Panc1 (cell line): ENCODE measurements around the gene CEP41. TPM values are rescaled to one million over a fixed set of nuclear protein-coding genes. Genes with fewer than 3 reads are reported as not detected.

Experiments
- ATAC-seq: fragments of 200-7000 bp; cut with Tn5 transposase; 2 replicates; pipeline ENCODE4 v1.9.1; 2020; ENCODE audit warnings: mild to moderate bottlenecking, moderate library complexity
- Bru-seq: library from RNA; stranded (reverse); fragments of 400-500 nt; gene quantifications from one replicate; lab custom pipeline; 2021; lab: Mats Ljungman, UMichigan
- BruChase-seq, 2 experiments: library from RNA; stranded (reverse); fragments of 400-500 nt; gene quantifications; one replicate each; lab custom pipeline; 2021; lab: Mats Ljungman, UMichigan
- BruUV-seq: library from RNA; stranded (reverse); fragments of 400-500 nt; replicated peaks from 2 replicates; lab custom pipeline; 2021; lab: Mats Ljungman, UMichigan
- CTCF ChIA-PET: fragments of 300-600 bp; sonication (Branson Sonifier 250); formaldehyde crosslinking; loops from one replicate; lab custom pipeline; 2022; ENCODE audit warnings: antibody characterized with exemption; lab: Charles Lee
- POLR2A ChIA-PET: fragments of 300-600 bp; sonication (Branson Sonifier 250); formaldehyde crosslinking; loops from one replicate; lab custom pipeline; 2022; ENCODE audit warnings: antibody characterized with exemption; lab: Charles Lee
- DNase-seq: peaks from one replicate; pipeline ENCODE4 v3.0.0-alpha.2; 2010; ENCODE audit warnings: low read depth, low spot score
- H3K27ac ChIP-seq: 2 replicates; pipeline ENCODE4 v1.5.1; 2011; ENCODE audit warnings: mild to moderate bottlenecking, low read length, inconsistent platforms
- H3K27me3 ChIP-seq: fragments of 200-500 bp; sonication (Bioruptor generic); 2 replicates; pipeline ENCODE4 v1.6.0; 2014; ENCODE audit warnings: low read length, inconsistent platforms; ENCODE audit not compliant: control insufficient read depth, insufficient read depth
- H3K36me3 ChIP-seq: fragments of 200-500 bp; sonication (Bioruptor generic); 2 replicates; pipeline ENCODE4 v1.5.1; 2014; ENCODE audit warnings: inconsistent platforms, mild to moderate bottlenecking, low read length, moderate library complexity; ENCODE audit not compliant: control insufficient read depth, insufficient read depth
- H3K4me1 ChIP-seq: 2 replicates; pipeline ENCODE4 v1.5.1; 2011; ENCODE audit warnings: inconsistent platforms, mild to moderate bottlenecking, low read length, moderate library complexity; ENCODE audit not compliant: control insufficient read depth, insufficient read depth
- H3K4me3 ChIP-seq, 2 experiments: 2 replicates each; pipeline ENCODE4 v1.5.1; 2011 to 2012; ENCODE audit warnings: low read depth in 2 of 2, low read length in 2 of 2, mild to moderate bottlenecking in 2 of 2, inconsistent platforms in 1 of 2, moderate library complexity in 1 of 2
- H3K9me3 ChIP-seq: fragments of 200-500 bp; sonication (Bioruptor generic); 2 replicates; pipeline ENCODE4 v1.5.1; 2014; ENCODE audit warnings: low read depth, mild to moderate bottlenecking, inconsistent platforms, low read length, moderate library complexity; ENCODE audit not compliant: control insufficient read depth, insufficient read depth
- CTCF ChIP-seq: fragments of 450-650 bp; IDR thresholded peaks from 2 replicates; pipeline ENCODE4 v1.5.1; 2017; ENCODE audit warnings: mild to moderate bottlenecking
- POLR2AphosphoS5 ChIP-seq: IDR thresholded peaks from 2 replicates; pipeline ENCODE4 v1.6.1; 2012; ENCODE audit warnings: mild to moderate bottlenecking, low read depth, low read length, moderate library complexity
- REST ChIP-seq, 2 experiments: IDR thresholded peaks; 2 replicates each; pipeline ENCODE4 v1.6.1; 2011 to 2012; ENCODE audit warnings: low read depth in 2 of 2, control low read depth in 1 of 2, low read length in 1 of 2, mild to moderate bottlenecking in 1 of 2, moderate library complexity in 1 of 2; ENCODE audit not compliant: insufficient read depth in 1 of 2
- SIN3A ChIP-seq: IDR thresholded peaks from 2 replicates; pipeline ENCODE4 v1.6.1; 2012; ENCODE audit warnings: low read depth, mild to moderate bottlenecking, low read length, moderate library complexity, borderline replicate concordance; ENCODE audit not compliant: insufficient read depth
- TCF7L2 ChIP-seq: IDR thresholded peaks from 2 replicates; pipeline ENCODE4 v1.6.1; 2011; ENCODE audit warnings: mild to moderate bottlenecking, low read depth, low read length, inconsistent platforms
- in situ Hi-C: cut with HindIII; loops from 2 replicates; pipeline ENCODE4 v1.10.0; 2016; ENCODE audit warnings: low sequenced_read_pairs, low pct_unique_long_range_greater_than_20kb
- intact Hi-C: fragments of 100-400 bp; cut with micrococcal nuclease; formaldehyde crosslinking; loops from one replicate; pipeline ENCODE4 v1.10.0; 2022; ENCODE audit not compliant: unreplicated experiment
- long read RNA-seq: library from polyadenylated mRNA; unstranded; transcript quantifications from one replicate; pipeline ENCODE4 v2.0.0, GENCODE V29; 2021; ENCODE audit not compliant: unreplicated experiment
- polyA plus RNA-seq: library from polyadenylated mRNA; unstranded; fragments of >200 nt; gene quantifications from one replicate; pipeline ENCODE4 v1.2.1, GENCODE V29; 2012; ENCODE audit warnings: missing spikeins; ENCODE audit not compliant: insufficient read length
- total RNA-seq: library from RNA; stranded (reverse); gene quantifications from one replicate; pipeline ENCODE4 v1.2.1, GENCODE V29; 2021; ENCODE audit not compliant: unreplicated experiment

The CEP41 gene
- total RNA-seq (13.2 TPM), Bru-seq, nascent RNA (percentile 49 among the genes with signal in this experiment), BruChase-seq, experiment 1, labeled RNA remaining after a 2-hour chase (percentile 49 among the genes with signal in this experiment), BruChase-seq, experiment 2, labeled RNA remaining after a 6-hour chase (percentile 52 among the genes with signal in this experiment)
- 14.7 TPM for polyA plus RNA-seq
- long read RNA-seq, full-length matches to known transcripts: 7 of 12 reads
- long read RNA-seq, partial matches to known transcripts: 3 of 12 reads
- long read RNA-seq, other reads (novel, unspliced or antisense): 2 of 12 reads

GRCh38 chr7:130440527-130441365, at the start of gene CEP41:
Gene CEP41, minus strand, starts transcription at chr7:130441016. Its CDS starts 50 bp downstream, at chr7:130440966.
- Histone ChIP-seq H3K27ac (peak within 1 kb of the TSS; percentile 95), H3K4me1 (peaks cover 6% of the 10 kb centered on the region), H3K36me3 (no peaks in the 10 kb centered on the region), H3K27me3 (no peaks in the 10 kb centered on the region), H3K9me3 (peaks cover 3% of the 10 kb centered on the region; the same call in 1 of the 2 replicates), H3K4me3 (peak within 1 kb of the TSS; percentile 67 to 81)
- DNase-seq (peak; percentile 87), ATAC-seq (peak; percentile 99)
- intact Hi-C loops (no loop called here), in situ Hi-C loops (no loop called here)
- CTCF ChIA-PET: interaction anchor here (0.5 kb wide), 1 partner anchor 10 kb away, joined by 3 read pairs; no protein-coding TSS in a partner anchor
- TF ChIP-seq SIN3A (peak; percentile 47; the same call in 1 of the 2 replicates), POLR2AphosphoS5 (peak; percentile 42; the same call in 1 of the 2 replicates), CTCF (no peak), TCF7L2 (0 out of 2 replicates have a peak, but pooled peaks have one; percentile 26), REST (IDR thresholded peaks at IDR 0.05; ENCODE audit: insufficient read depth in 1 of 2, low read depth in 2 of 2, low read length in 1 of 2) (no peak)
- POLR2A ChIA-PET: interaction anchor here (0.6 kb wide), 3 partner anchors 12 to 135 kb away, joined by 3 read pairs; no protein-coding TSS in a partner anchor
- BruUV-seq: no TSS peak

- Histone ChIP-seq H3K4me1 (peaks cover 25% of the 10 kb centered on the region), H3K36me3 (no peaks in the 10 kb centered on the region), H3K27me3 (no peaks in the 10 kb centered on the region), H3K9me3 (0 out of 2 replicates have a peak, but pooled peaks cover 3% of the 10 kb centered on the region), H3K27ac (peak overlapping the region; percentile 14; the same call in 1 of the 2 replicates), H3K4me3 (peak overlapping the region in 1 of 2 experiments; percentile 55; a peak in 1 of 4 replicates)
- BruUV-seq: no TSS peak
- intact Hi-C loops: loop anchor here (10.0 kb wide), 1 partner anchor 416 kb away; the partner anchor contains the start of gene KLHDC10
- in situ Hi-C loops: no loop called here
- DNase-seq (no peak), ATAC-seq (no peak)
- CTCF ChIA-PET: no interaction called here
- POLR2A ChIA-PET: no interaction called here
- TF ChIP-seq TCF7L2 (no peak), SIN3A (no peak), REST (IDR thresholded peaks at IDR 0.05; ENCODE audit: insufficient read depth in 1 of 2, low read depth in 2 of 2, low read length in 1 of 2) (no peak), POLR2AphosphoS5 (no peak), CTCF (no peak)
Observed at GRCh38 chr7:130490311-130490791, 49.5 kb upstream of the CEP41 start.
